GM12891 (cell line): ENCODE data around the gene TANC1.

Experiments
- PAX5 ChIP-seq: IDR thresholded peaks from 2 replicates; pipeline ENCODE4 v1.6.1; 2011; ENCODE audit warnings: low read length, moderate library complexity, mild to moderate bottlenecking; ENCODE audit not compliant: insufficient read depth, severe bottlenecking
- POLR2A ChIP-seq: IDR thresholded peaks from 2 replicates; pipeline ENCODE4 v1.6.1; 2011; ENCODE audit warnings: low read depth, low read length, control low read depth
- POLR2AphosphoS5 ChIP-seq: IDR thresholded peaks from 2 replicates; pipeline ENCODE4 v1.6.1; 2011; ENCODE audit warnings: low read depth, low read length, control low read depth
- POU2F2 ChIP-seq: IDR thresholded peaks from 2 replicates; pipeline ENCODE4 v1.6.1; 2011; ENCODE audit warnings: low read depth, mild to moderate bottlenecking, control low read depth, low read length, moderate library complexity
- SPI1 ChIP-seq: IDR thresholded peaks from 2 replicates; pipeline ENCODE4 v1.6.1; 2011; ENCODE audit warnings: low read depth, low read length, control low read depth
- TAF1 ChIP-seq: IDR thresholded peaks from 2 replicates; pipeline ENCODE4 v1.6.1; 2011; ENCODE audit warnings: low read depth, low read length, control low read depth

DNA sequence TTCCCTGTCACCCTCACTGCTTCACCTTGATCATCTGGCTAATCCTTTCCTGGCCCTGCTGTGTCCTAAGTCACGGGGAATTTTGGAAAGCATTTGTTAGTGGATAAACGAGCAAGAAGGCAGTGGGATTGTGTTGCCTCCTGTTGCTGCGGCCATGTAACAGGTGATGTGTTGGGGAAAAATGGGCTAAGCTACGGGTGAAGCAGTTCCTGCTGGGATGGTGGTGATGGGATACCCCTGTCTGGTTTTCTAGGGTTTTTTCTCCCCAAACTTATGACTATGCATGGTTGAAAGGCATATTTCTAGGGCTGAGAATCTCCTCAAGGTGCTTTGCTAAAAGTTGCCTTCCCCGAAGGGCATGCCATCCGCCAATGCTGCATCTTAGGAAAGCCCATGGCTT, 249.9 kb downstream of the TANC1 start:
- TF ChIP-seq TAF1 (no peak), POLR2AphosphoS5 (no peak), POLR2A (no peak), POU2F2 (no peak), SPI1 (no peak), PAX5 (no peak)
